Stomach (tissue), 4 donors: ENCODE results near the gene WDR7.

ENCODE experiments used
- POLR2AphosphoS5 ChIP-seq, 3 donors: sonication (generic); formaldehyde crosslinking; IDR thresholded peaks; one replicate each; pipeline ENCODE4 v1.6.1; 2016; ENCODE audit warnings: antibody characterized with exemption in 3 of 3
- TF ChIP-seq, protein P1 (sequence below), 7 experiments: fragments of 450-650 bp in 4 of 7; fragments of 200-600 bp in 3 of 7; sonication (generic) in 3 of 7; IDR thresholded peaks; one replicate each; pipeline ENCODE4 v1.5.1; 2016 to 2019; ENCODE audit warnings: antibody characterized with exemption in 7 of 7, control low read depth in 2 of 7, mild to moderate bottlenecking in 1 of 7

- TF ChIP-seq, protein P1, sequence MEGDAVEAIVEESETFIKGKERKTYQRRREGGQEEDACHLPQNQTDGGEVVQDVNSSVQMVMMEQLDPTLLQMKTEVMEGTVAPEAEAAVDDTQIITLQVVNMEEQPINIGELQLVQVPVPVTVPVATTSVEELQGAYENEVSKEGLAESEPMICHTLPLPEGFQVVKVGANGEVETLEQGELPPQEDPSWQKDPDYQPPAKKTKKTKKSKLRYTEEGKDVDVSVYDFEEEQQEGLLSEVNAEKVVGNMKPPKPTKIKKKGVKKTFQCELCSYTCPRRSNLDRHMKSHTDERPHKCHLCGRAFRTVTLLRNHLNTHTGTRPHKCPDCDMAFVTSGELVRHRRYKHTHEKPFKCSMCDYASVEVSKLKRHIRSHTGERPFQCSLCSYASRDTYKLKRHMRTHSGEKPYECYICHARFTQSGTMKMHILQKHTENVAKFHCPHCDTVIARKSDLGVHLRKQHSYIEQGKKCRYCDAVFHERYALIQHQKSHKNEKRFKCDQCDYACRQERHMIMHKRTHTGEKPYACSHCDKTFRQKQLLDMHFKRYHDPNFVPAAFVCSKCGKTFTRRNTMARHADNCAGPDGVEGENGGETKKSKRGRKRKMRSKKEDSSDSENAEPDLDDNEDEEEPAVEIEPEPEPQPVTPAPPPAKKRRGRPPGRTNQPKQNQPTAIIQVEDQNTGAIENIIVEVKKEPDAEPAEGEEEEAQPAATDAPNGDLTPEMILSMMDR (IDR thresholded peaks at IDR 0.05): no peak
- TF ChIP-seq POLR2AphosphoS5 (IDR thresholded peaks at IDR 0.05): no peak
Measured at GRCh38 chr18:56747857-56748256, 96.7 kb downstream of the WDR7 start.
